Measurements from ENCODE around the gene APRT. TPM values are rescaled to one million over a fixed set of nuclear protein-coding genes. Genes with fewer than 3 reads are reported as not detected.

The APRT gene
- total and polyA plus RNA-seq, 10 of the 15 experiments (the other 5 are each of a cell fraction or from before 2014, with no cell fraction given): 30.6 to 495 (median 166) TPM

DNA sequence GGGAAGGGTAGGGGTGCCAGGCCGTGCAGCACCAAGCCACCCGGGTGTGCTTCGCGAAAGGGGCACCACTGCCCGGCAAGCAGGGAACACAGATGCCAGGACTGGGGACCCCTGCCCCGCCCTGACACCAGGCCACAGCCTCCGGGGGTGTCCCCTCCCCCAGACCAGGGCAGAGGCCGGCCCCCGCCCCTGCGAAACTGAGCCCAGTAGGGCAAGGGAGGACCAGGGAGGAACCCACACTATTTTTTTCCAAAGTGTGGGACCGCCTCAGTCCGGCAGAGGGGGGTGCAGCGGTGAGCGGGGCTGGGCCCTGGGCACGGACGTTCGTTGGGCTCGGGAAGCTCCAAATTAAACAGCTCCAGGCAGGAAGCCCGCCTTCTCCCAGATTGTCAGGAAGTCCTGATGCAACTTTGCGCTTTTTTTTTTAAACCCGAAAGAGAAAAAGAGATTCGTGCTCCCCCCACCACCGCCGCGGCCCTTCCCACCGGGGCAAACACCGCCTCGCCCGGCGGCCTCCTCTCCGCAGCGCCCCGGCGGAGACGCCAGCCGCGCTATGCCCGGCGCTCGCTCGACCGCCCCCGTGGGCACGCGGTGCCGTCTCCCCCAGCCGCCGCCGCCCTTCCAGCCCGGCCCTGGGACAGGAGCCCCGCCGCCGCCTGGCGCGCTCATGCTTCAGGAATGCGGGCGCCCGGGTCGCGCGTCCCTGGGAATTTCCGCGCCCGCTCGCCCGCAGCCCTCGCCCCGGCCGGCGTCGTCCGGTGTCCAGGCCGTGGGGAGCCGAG is 27.5 kb downstream of the APRT start (continued):
- TF ChIP-seq, protein P1, sequence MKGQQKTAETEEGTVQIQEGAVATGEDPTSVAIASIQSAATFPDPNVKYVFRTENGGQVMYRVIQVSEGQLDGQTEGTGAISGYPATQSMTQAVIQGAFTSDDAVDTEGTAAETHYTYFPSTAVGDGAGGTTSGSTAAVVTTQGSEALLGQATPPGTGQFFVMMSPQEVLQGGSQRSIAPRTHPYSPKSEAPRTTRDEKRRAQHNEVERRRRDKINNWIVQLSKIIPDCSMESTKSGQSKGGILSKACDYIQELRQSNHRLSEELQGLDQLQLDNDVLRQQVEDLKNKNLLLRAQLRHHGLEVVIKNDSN (IDR thresholded peaks at IDR 0.05; ENCODE audit: borderline replicate concordance, extremely low read length, insufficient read depth, low read depth, low read length): no peak
- TF ChIP-seq CHD4 (IDR thresholded peaks at IDR 0.05): no peak
- TF ChIP-seq FOXK2 (IDR thresholded peaks at IDR 0.05): no peak
- no peak for TF ChIP-seq STAT1 (conservative IDR thresholded peaks at IDR 0.05)
- TF ChIP-seq SREBF2 (IDR thresholded peaks at IDR 0.05; ENCODE audit: low read length): no peak
- TF ChIP-seq RAD21 (IDR thresholded peaks at IDR 0.05; ENCODE audit: insufficient read depth, low read depth, low read length): peak; percentile 42
- TF ChIP-seq, protein P2, sequence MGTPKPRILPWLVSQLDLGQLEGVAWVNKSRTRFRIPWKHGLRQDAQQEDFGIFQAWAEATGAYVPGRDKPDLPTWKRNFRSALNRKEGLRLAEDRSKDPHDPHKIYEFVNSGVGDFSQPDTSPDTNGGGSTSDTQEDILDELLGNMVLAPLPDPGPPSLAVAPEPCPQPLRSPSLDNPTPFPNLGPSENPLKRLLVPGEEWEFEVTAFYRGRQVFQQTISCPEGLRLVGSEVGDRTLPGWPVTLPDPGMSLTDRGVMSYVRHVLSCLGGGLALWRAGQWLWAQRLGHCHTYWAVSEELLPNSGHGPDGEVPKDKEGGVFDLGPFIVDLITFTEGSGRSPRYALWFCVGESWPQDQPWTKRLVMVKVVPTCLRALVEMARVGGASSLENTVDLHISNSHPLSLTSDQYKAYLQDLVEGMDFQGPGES (IDR thresholded peaks at IDR 0.05): no peak
- no peak for TF ChIP-seq TCF12 (IDR thresholded peaks at IDR 0.05; ENCODE audit: low read depth, low read length)

All from GM12878 (cell line).